HCT116 (cell line): ENCODE results near the gene MT4.

Source experiments
- CEBPB ChIP-seq: IDR thresholded peaks from 2 replicates; pipeline ENCODE4 v1.6.1; 2012; ENCODE audit warnings: low read depth
- EZH2 ChIP-seq: fragments of 200-600 bp; sonication (generic); IDR thresholded peaks from 2 replicates; pipeline ENCODE4 v1.6.1; 2017; ENCODE audit warnings: antibody characterized with exemption, mixed run types
- EZH2phosphoT487 ChIP-seq: fragments of 200-600 bp; IDR thresholded peaks from 2 replicates; pipeline ENCODE4 v1.6.1; 2018; ENCODE audit warnings: antibody characterized with exemption, borderline replicate concordance
- POLR2A ChIP-seq: IDR thresholded peaks from 2 replicates; pipeline ENCODE4 v1.7.0; 2011; ENCODE audit warnings: borderline replicate concordance; ENCODE audit not compliant: insufficient read depth, insufficient read length; ENCODE audit errors: extremely low read depth
- POLR2AphosphoS5 ChIP-seq: IDR thresholded peaks from 2 replicates; pipeline ENCODE4 v1.6.1; 2011; ENCODE audit warnings: mild to moderate bottlenecking, low read depth, low read length, moderate library complexity
- RAD21 ChIP-seq: IDR thresholded peaks from 2 replicates; pipeline ENCODE4 v1.6.1; 2012; ENCODE audit warnings: low read depth, mild to moderate bottlenecking
- ZNF274 ChIP-seq: fragments of 200-500 bp; sonication (Bioruptor generic); IDR thresholded peaks from 2 replicates; pipeline ENCODE4 v1.6.1; 2014; ENCODE audit warnings: mild to moderate bottlenecking, low read depth, low read length, inconsistent platforms
- TF ChIP-seq, protein P1 (sequence below), 3 experiments: fragments of 200-600 bp in 1 of 3; sonication (generic) in 1 of 3; IDR thresholded peaks in 2 of 3; conservative IDR thresholded peaks in 1 of 3; 2 replicates each; pipeline ENCODE4 v1.5.1; 2012 to 2017; ENCODE audit warnings: low read depth in 2 of 3, low read length in 2 of 3, antibody characterized with exemption in 1 of 3, borderline replicate concordance in 1 of 3, control low read depth in 1 of 3, mild to moderate bottlenecking in 1 of 3, mixed read lengths in 1 of 3, mixed run types in 1 of 3, moderate library complexity in 1 of 3; ENCODE audit not compliant: insufficient read depth in 1 of 3
- TF ChIP-seq, protein P2 (sequence below): IDR thresholded peaks from 2 replicates; pipeline ENCODE4 v1.6.1; 2012; ENCODE audit warnings: low read depth
- TF ChIP-seq, protein P3 (sequence below): IDR thresholded peaks from 2 replicates; pipeline ENCODE4 v1.6.1; 2012

DNA sequence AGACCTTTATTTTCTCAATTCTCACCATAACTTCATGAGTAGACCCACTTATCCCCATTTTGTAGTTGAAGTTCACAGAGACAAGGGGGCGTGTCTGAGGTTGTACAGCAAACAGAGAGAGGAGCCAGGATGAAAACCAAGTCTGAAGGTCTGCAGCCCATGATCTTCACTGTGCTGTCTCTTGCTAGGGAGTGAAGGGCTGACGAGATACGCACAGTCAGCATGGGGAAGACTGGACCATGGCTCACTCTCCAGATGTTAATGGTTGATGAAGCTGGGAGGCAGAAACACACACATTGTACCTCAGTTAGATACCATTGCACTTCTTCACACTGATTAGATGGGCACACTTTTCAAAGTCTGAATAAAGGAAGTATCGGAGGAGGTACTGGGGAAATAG lies 5.8 kb upstream of the MT4 start:
- TF ChIP-seq EZH2 (no peak), CEBPB (no peak), RAD21 (no peak), POLR2AphosphoS5 (no peak), ZNF274 (no peak), EZH2phosphoT487 (no peak), POLR2A (no peak)
- TF ChIP-seq, protein P1, sequence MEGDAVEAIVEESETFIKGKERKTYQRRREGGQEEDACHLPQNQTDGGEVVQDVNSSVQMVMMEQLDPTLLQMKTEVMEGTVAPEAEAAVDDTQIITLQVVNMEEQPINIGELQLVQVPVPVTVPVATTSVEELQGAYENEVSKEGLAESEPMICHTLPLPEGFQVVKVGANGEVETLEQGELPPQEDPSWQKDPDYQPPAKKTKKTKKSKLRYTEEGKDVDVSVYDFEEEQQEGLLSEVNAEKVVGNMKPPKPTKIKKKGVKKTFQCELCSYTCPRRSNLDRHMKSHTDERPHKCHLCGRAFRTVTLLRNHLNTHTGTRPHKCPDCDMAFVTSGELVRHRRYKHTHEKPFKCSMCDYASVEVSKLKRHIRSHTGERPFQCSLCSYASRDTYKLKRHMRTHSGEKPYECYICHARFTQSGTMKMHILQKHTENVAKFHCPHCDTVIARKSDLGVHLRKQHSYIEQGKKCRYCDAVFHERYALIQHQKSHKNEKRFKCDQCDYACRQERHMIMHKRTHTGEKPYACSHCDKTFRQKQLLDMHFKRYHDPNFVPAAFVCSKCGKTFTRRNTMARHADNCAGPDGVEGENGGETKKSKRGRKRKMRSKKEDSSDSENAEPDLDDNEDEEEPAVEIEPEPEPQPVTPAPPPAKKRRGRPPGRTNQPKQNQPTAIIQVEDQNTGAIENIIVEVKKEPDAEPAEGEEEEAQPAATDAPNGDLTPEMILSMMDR (IDR thresholded peaks at IDR 0.05 in 2 of 3, conservative IDR thresholded peaks at IDR 0.05 in 1 of 3; ENCODE audit: borderline replicate concordance in 1 of 3, insufficient read depth in 1 of 3, low read depth in 2 of 3, low read length in 2 of 3): no peak
- TF ChIP-seq, protein P2, sequence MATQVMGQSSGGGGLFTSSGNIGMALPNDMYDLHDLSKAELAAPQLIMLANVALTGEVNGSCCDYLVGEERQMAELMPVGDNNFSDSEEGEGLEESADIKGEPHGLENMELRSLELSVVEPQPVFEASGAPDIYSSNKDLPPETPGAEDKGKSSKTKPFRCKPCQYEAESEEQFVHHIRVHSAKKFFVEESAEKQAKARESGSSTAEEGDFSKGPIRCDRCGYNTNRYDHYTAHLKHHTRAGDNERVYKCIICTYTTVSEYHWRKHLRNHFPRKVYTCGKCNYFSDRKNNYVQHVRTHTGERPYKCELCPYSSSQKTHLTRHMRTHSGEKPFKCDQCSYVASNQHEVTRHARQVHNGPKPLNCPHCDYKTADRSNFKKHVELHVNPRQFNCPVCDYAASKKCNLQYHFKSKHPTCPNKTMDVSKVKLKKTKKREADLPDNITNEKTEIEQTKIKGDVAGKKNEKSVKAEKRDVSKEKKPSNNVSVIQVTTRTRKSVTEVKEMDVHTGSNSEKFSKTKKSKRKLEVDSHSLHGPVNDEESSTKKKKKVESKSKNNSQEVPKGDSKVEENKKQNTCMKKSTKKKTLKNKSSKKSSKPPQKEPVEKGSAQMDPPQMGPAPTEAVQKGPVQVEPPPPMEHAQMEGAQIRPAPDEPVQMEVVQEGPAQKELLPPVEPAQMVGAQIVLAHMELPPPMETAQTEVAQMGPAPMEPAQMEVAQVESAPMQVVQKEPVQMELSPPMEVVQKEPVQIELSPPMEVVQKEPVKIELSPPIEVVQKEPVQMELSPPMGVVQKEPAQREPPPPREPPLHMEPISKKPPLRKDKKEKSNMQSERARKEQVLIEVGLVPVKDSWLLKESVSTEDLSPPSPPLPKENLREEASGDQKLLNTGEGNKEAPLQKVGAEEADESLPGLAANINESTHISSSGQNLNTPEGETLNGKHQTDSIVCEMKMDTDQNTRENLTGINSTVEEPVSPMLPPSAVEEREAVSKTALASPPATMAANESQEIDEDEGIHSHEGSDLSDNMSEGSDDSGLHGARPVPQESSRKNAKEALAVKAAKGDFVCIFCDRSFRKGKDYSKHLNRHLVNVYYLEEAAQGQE: no peak
- TF ChIP-seq, protein P3, sequence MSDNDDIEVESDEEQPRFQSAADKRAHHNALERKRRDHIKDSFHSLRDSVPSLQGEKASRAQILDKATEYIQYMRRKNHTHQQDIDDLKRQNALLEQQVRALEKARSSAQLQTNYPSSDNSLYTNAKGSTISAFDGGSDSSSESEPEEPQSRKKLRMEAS: no peak
